Measurements from ENCODE around the gene MRPL4.

GRCh38 chr19:10238172-10238783 lies 13.7 kb upstream of the MRPL4 start:
- no peak for TF ChIP-seq POLR2A (IDR thresholded peaks at IDR 0.05; ENCODE audit: low read length)
- TF ChIP-seq GATA1 (IDR thresholded peaks at IDR 0.05; ENCODE audit: low read depth, low read length): no peak
